Measurements from ENCODE around the gene SUSD6.

DNA sequence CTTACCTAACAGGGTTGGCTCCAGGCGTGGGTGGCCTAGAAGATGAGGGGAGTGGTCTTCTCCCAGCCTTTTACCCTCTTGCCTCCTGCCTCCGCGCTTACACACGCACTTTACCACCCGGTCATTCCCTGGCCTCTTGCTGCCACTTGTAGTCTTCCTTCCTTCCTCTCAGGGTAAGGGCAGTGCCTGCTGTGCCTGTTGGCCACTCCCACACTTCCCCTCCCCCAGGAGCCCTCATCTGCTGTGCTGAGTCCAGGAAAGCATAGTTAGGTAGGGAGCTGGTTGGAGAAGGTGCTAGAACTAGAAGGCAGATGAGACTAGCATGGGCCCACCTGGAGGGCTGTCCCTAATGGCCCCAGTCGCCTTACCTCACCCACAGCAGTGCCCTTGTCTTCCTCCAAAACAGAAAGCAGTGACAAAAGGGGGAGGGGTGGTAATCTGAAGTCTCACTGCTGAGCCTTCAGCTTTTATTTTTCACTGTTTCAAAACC, 101.2 kb downstream of the SUSD6 start:
- TF ChIP-seq MAFK (IDR thresholded peaks at IDR 0.05; ENCODE audit: partially characterized antibody) (no peak), CBX2 (IDR thresholded peaks at IDR 0.05; ENCODE audit: borderline replicate concordance, low read depth) (no peak), MAZ (IDR thresholded peaks at IDR 0.05; ENCODE audit: borderline replicate concordance, low read depth, low read length) (no peak), MYC (IDR thresholded peaks at IDR 0.05; ENCODE audit: borderline replicate concordance, low read length) (no peak), CEBPB (IDR thresholded peaks at IDR 0.05) (no peak), POLR2A (IDR thresholded peaks at IDR 0.05; ENCODE audit: low read length) (no peak), ESRRA (IDR thresholded peaks at IDR 0.05; ENCODE audit: borderline replicate concordance, low read length) (no peak)
- TF ChIP-seq, protein P1, sequence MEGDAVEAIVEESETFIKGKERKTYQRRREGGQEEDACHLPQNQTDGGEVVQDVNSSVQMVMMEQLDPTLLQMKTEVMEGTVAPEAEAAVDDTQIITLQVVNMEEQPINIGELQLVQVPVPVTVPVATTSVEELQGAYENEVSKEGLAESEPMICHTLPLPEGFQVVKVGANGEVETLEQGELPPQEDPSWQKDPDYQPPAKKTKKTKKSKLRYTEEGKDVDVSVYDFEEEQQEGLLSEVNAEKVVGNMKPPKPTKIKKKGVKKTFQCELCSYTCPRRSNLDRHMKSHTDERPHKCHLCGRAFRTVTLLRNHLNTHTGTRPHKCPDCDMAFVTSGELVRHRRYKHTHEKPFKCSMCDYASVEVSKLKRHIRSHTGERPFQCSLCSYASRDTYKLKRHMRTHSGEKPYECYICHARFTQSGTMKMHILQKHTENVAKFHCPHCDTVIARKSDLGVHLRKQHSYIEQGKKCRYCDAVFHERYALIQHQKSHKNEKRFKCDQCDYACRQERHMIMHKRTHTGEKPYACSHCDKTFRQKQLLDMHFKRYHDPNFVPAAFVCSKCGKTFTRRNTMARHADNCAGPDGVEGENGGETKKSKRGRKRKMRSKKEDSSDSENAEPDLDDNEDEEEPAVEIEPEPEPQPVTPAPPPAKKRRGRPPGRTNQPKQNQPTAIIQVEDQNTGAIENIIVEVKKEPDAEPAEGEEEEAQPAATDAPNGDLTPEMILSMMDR (IDR thresholded peaks at IDR 0.05), result no peak
- TF ChIP-seq, protein P2, sequence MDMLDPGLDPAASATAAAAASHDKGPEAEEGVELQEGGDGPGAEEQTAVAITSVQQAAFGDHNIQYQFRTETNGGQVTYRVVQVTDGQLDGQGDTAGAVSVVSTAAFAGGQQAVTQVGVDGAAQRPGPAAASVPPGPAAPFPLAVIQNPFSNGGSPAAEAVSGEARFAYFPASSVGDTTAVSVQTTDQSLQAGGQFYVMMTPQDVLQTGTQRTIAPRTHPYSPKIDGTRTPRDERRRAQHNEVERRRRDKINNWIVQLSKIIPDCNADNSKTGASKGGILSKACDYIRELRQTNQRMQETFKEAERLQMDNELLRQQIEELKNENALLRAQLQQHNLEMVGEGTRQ (IDR thresholded peaks at IDR 0.05), result no peak
- TF ChIP-seq, protein P3, sequence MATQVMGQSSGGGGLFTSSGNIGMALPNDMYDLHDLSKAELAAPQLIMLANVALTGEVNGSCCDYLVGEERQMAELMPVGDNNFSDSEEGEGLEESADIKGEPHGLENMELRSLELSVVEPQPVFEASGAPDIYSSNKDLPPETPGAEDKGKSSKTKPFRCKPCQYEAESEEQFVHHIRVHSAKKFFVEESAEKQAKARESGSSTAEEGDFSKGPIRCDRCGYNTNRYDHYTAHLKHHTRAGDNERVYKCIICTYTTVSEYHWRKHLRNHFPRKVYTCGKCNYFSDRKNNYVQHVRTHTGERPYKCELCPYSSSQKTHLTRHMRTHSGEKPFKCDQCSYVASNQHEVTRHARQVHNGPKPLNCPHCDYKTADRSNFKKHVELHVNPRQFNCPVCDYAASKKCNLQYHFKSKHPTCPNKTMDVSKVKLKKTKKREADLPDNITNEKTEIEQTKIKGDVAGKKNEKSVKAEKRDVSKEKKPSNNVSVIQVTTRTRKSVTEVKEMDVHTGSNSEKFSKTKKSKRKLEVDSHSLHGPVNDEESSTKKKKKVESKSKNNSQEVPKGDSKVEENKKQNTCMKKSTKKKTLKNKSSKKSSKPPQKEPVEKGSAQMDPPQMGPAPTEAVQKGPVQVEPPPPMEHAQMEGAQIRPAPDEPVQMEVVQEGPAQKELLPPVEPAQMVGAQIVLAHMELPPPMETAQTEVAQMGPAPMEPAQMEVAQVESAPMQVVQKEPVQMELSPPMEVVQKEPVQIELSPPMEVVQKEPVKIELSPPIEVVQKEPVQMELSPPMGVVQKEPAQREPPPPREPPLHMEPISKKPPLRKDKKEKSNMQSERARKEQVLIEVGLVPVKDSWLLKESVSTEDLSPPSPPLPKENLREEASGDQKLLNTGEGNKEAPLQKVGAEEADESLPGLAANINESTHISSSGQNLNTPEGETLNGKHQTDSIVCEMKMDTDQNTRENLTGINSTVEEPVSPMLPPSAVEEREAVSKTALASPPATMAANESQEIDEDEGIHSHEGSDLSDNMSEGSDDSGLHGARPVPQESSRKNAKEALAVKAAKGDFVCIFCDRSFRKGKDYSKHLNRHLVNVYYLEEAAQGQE (IDR thresholded peaks at IDR 0.05), result no peak
